SK-N-SH treated with all-trans-retinoic acid at 6 μM for 48 hours (cell line): ENCODE data around the gene ABCB1.

Experiments used
- BACH2 ChIP-seq: fragments of 250-450 bp; sonication (Bioruptor Pico); IDR thresholded peaks from 2 replicates; pipeline ENCODE4 v1.9.0; 2021; ENCODE audit warnings: mild to moderate bottlenecking, borderline replicate concordance
- TSHZ2 ChIP-seq: fragments of 250-450 bp; sonication (Bioruptor Pico); IDR thresholded peaks from 2 replicates; pipeline ENCODE4 v1.5.0; 2020; ENCODE audit warnings: mild to moderate bottlenecking, moderate library complexity
- ZFP30 ChIP-seq: fragments of 450-650 bp; formaldehyde crosslinking; IDR thresholded peaks from 2 replicates; pipeline ENCODE4 v1.5.0; 2022; ENCODE audit warnings: mild to moderate bottlenecking, moderate library complexity
- TF ChIP-seq, protein P1 (sequence below): fragments of 250-450 bp; sonication (Bioruptor Pico); IDR thresholded peaks from 2 replicates; pipeline ENCODE4 v1.8.0; 2020; ENCODE audit warnings: mild to moderate bottlenecking, moderate library complexity, borderline replicate concordance
- TF ChIP-seq, protein P2 (sequence below): fragments of 250-450 bp; sonication (Bioruptor Pico); IDR thresholded peaks from 2 replicates; pipeline ENCODE4 v1.5.1; 2020; ENCODE audit warnings: low read depth, mild to moderate bottlenecking, moderate library complexity

GRCh38 chr7:87507446-87507845, 93.2 kb downstream of the ABCB1 start:
- TF ChIP-seq TSHZ2 (CRISPR knock-in tag) (no peak), ZFP30 (no peak), BACH2 (CRISPR knock-in tag) (no peak)
- TF ChIP-seq, protein P1, sequence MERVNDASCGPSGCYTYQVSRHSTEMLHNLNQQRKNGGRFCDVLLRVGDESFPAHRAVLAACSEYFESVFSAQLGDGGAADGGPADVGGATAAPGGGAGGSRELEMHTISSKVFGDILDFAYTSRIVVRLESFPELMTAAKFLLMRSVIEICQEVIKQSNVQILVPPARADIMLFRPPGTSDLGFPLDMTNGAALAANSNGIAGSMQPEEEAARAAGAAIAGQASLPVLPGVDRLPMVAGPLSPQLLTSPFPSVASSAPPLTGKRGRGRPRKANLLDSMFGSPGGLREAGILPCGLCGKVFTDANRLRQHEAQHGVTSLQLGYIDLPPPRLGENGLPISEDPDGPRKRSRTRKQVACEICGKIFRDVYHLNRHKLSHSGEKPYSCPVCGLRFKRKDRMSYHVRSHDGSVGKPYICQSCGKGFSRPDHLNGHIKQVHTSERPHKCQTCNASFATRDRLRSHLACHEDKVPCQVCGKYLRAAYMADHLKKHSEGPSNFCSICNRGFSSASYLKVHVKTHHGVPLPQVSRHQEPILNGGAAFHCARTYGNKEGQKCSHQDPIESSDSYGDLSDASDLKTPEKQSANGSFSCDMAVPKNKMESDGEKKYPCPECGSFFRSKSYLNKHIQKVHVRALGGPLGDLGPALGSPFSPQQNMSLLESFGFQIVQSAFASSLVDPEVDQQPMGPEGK, result no peak
- TF ChIP-seq, protein P2, sequence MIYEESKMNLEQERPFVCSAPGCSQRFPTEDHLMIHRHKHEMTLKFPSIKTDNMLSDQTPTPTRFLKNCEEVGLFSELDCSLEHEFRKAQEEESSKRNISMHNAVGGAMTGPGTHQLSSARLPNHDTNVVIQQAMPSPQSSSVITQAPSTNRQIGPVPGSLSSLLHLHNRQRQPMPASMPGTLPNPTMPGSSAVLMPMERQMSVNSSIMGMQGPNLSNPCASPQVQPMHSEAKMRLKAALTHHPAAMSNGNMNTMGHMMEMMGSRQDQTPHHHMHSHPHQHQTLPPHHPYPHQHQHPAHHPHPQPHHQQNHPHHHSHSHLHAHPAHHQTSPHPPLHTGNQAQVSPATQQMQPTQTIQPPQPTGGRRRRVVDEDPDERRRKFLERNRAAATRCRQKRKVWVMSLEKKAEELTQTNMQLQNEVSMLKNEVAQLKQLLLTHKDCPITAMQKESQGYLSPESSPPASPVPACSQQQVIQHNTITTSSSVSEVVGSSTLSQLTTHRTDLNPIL (CRISPR knock-in tag), result no peak
